ENCODE data around the gene EXOSC3.

EXOSC3 gene

DNA sequence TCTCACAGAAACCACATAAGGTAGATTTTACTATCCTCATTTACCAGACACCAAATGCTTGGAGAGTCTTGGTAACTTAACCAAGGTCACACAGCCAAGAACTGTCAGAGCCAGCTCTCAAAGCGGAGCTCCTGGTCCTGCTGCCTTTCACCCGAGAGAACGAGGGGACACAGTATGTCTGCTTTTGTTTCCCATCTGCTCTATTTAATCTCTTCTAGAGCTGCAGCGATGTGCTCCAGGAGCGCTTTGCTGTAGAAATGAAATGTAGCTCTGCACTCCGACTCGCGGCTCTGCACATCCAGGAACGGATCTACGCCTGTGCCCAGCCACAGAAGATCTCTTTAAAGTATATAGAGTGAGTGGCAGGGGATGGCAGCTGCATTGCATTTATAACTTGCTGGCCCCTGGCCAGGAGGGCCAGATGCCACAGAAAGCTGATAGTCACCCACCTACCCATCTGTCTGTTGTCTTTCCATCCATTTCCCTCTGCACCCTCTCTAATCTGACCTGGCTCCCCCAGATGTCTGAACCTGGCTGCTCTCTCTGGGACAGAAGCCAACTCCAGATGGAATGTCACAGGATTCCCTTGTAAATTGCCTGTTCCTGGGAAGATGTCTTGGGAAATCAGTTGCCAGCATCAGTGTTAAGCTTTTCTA is 52.6 kb downstream of the EXOSC3 start:
- no peak for DNase-seq

DNA sequence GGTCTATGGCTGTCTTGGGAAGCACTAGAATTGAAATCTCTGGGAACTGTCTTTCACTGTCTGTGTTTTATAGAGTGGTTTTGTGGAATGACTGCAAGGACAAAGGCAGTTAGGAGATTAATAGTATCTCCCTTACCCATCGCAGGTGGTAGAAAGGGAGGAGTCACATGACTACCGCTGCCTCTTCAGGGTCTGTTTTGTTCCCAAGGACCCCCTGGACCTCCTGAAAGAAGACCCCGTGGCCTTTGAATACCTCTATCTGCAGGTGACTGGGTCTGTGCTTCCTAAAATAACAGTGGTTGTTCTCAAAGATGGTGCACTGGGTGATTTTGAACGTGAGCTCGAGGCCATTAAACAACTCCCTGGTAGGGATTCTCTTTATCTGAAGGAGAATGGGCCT is 54.0 kb downstream of the EXOSC3 start:
- DNase-seq: no peak

DNA sequence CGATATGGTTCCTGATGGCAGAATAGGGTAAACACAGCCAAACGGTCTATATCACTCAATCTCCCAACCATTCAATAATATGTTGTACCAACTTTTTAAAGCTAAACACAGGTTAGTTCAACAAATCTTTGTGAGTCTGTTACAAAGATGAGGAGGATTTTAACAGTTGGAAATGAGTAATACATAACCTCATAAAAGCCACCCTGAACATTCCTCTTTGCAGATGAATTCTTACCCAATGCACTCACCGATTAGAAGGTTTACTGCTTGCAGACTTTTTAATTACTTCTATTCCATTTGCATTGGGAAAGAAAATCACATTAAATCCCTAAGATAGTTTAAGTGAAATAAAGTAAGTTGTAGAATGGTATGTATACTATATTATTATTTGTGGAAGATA is 54.6 kb downstream of the EXOSC3 start:
- no peak for DNase-seq
